ENCODE measurements around the gene TREM1. TPM values are rescaled to one million over a fixed set of nuclear protein-coding genes. Genes with fewer than 3 reads are reported as not detected.

TREM1 gene
- total RNA-seq, 6 experiments from 2014 or later, result 0.51 to 3.3 (median 0.88) TPM; not detected in 1

GRCh38 chr6:41315943-41316620 is 29.6 kb upstream of the TREM1 start:
- H3K36me3 ChIP-seq, result no peaks in the 10 kb centered on the region
- ATAC-seq (no peak), DNase-seq (no peak)
- peaks cover 0 to 15% of the 10 kb centered on the region in 2 donors for H3K27me3 ChIP-seq
- no peak overlapping the region for H3K4me3 ChIP-seq
- no peaks in the 10 kb centered on the region for H3K4me1 ChIP-seq
- no peak overlapping the region for H3K27ac ChIP-seq
- intact Hi-C loops (cut with DNase I), result no loop called here
- no peaks in the 10 kb centered on the region for H3K9me3 ChIP-seq
- WGBS (ENCODE audit: insufficient coverage, low coverage, low lambda C conversion rate, missing lambda C conversion rate), result 25% methylated on average over 1 of the region's 1 CpG
- TF ChIP-seq, protein P1, sequence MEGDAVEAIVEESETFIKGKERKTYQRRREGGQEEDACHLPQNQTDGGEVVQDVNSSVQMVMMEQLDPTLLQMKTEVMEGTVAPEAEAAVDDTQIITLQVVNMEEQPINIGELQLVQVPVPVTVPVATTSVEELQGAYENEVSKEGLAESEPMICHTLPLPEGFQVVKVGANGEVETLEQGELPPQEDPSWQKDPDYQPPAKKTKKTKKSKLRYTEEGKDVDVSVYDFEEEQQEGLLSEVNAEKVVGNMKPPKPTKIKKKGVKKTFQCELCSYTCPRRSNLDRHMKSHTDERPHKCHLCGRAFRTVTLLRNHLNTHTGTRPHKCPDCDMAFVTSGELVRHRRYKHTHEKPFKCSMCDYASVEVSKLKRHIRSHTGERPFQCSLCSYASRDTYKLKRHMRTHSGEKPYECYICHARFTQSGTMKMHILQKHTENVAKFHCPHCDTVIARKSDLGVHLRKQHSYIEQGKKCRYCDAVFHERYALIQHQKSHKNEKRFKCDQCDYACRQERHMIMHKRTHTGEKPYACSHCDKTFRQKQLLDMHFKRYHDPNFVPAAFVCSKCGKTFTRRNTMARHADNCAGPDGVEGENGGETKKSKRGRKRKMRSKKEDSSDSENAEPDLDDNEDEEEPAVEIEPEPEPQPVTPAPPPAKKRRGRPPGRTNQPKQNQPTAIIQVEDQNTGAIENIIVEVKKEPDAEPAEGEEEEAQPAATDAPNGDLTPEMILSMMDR (IDR thresholded peaks at IDR 0.05), result no peak
- no peak for TF ChIP-seq POLR2A (IDR thresholded peaks at IDR 0.05)

- intact Hi-C loops (cut with DNase I), result no loop called here
- H3K27ac ChIP-seq, result no peak overlapping the region
- no peaks in the 10 kb centered on the region for H3K4me1 ChIP-seq
- DNase-seq, result no peak
- WGBS (ENCODE audit: insufficient coverage, low coverage, low lambda C conversion rate, missing lambda C conversion rate), result 28% methylated on average over 2 of the region's 2 CpGs
- H3K4me3 ChIP-seq, result no peak overlapping the region
- no peak for TF ChIP-seq POLR2A (IDR thresholded peaks at IDR 0.05)
- TF ChIP-seq, protein P1 (IDR thresholded peaks at IDR 0.05), result no peak
- peaks cover 0 to 15% of the 10 kb centered on the region in 2 donors for H3K27me3 ChIP-seq
- no peak for ATAC-seq
- H3K9me3 ChIP-seq, result no peaks in the 10 kb centered on the region
- no peaks in the 10 kb centered on the region for H3K36me3 ChIP-seq
These were observed 28.7 kb upstream of the TREM1 start for GRCh38 chr6:41315203-41315602.

DNA sequence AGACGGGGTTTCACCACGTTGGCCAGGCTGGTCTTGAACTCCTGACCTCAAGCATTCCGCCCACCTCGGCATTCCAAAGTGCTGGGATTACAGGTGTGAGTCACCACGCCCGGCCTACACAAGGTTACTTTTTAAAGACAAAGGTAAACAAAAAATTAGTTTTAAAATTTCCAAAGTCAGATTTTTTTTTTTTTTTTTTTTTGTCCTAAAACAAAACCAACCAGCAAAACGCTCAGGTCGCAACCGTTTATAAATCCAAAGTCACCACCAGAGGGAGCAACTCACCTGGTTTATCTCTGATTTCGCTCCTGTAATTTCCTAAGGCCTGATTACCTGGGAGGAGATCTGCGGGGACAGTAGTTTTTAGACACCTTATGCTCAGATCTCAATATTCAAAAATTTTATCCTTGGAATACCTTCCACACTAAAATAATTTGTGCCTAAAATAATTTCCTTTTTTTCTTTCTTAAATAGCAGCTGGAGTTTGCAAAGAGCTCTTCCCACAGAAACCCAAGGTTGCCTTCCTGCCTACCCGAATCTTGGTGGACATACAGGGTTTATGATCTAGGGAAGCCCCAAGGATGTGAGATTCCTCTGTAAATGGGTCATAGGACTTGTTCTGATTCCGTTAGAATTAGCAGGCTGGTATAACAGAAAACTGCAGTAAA is 19.8 kb upstream of the TREM1 start:
- H3K36me3 ChIP-seq, result no peaks in the 10 kb centered on the region
- no peak for TF ChIP-seq POLR2A (IDR thresholded peaks at IDR 0.05)
- TF ChIP-seq, protein P1 (IDR thresholded peaks at IDR 0.05), result peak; percentile 53 to 65 (median 60)
- no peaks in the 10 kb centered on the region for H3K9me3 ChIP-seq
- no peaks in the 10 kb centered on the region for H3K4me1 ChIP-seq
- DNase-seq (no peak), ATAC-seq (peak; percentile 73 to 85 (median 79))
- intact Hi-C loops (cut with DNase I), result no loop called here
- no peaks in the 10 kb centered on the region for H3K27me3 ChIP-seq
- 14% methylated on average over 13 of the region's 13 CpGs for WGBS (ENCODE audit: insufficient coverage, low coverage, low lambda C conversion rate, missing lambda C conversion rate)
- no peak overlapping the region for H3K4me3 ChIP-seq
- H3K27ac ChIP-seq, result no peak overlapping the region

DNA sequence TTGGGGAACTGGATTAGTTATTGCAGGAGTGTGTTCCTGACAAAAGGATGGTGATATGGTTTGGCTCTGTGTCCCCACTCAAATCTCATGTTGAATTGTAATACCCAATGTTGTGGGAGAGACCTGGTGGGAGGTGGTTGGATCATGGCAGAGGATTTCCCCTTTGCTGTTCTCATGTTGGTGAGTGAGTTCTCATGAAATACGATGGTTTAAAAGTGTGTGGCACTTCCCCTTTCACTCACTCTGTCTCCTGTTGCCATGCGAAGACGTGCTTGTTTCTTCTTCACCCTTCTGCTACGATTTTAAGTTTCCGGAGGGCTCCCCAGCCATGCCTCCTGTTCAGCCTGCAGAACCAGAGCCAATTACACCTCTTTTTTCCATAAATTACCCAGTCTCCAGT is 16.2 kb upstream of the TREM1 start:
- TF ChIP-seq, protein P1 (IDR thresholded peaks at IDR 0.05), result no peak
- TF ChIP-seq POLR2A (IDR thresholded peaks at IDR 0.05), result no peak
- Histone ChIP-seq H3K4me1 (no peaks in the 10 kb centered on the region), H3K27ac (no peak overlapping the region), H3K4me3 (no peak overlapping the region), H3K36me3 (no peaks in the 10 kb centered on the region), H3K27me3 (peaks cover 0 to 5% of the 10 kb centered on the region in 2 donors), H3K9me3 (no peaks in the 10 kb centered on the region)
- intact Hi-C loops (cut with DNase I), result no loop called here
- DNase-seq (no peak), ATAC-seq (peak in 1 of 4 donors; percentile 23)
- WGBS (ENCODE audit: insufficient coverage, low coverage, low lambda C conversion rate, missing lambda C conversion rate), result 32% methylated on average over 4 of the region's 5 CpGs
